GM10248 (cell line): Measurements from ENCODE around the gene VEPH1.

Source experiments
- CTCF ChIA-PET: fragments of 300-600 bp; sonication (Branson Sonifier 250); formaldehyde crosslinking; extraction: SDS; loops from one replicate; lab custom pipeline; 2021; ENCODE audit warnings: antibody characterized with exemption; lab: Yijun Ruan, JAX
- POLR2A ChIA-PET: fragments of 350-650 bp; sonication (Branson Sonifier 250); formaldehyde crosslinking; extraction: SDS; loops from one replicate; lab custom pipeline; 2020; ENCODE audit warnings: antibody characterized with exemption; lab: Yijun Ruan, JAX
- DNase-seq: peaks from one replicate; pipeline ENCODE4 v3.0.0; 2012; ENCODE audit errors: extremely low spot score
- TF ChIP-seq, protein P1 (sequence below): IDR thresholded peaks from 2 replicates; pipeline ENCODE4 v1.5.1; 2012; ENCODE audit warnings: mild to moderate bottlenecking, low read depth; ENCODE audit errors: extremely low read depth, missing control alignments, control extremely low read depth

VEPH1 gene

DNA sequence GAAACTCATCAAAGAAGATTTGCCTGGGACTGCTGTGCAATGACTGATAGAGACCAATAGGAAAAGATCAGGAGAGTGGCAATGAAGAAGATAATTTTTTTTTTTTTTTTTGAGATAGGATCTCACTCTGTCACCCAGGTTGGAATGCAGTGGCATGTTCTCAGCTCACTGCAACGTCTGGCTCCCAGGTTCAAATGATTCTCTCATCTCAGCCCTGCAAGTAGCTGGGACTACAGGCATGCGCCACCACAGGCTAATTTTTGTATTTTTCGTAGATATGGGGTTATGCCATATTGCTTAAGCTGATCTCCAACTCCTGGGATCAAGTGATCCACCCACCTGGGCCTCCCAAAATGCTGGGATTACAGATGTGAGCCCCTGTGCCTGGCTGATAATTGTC is 226.4 kb downstream of the VEPH1 start:
- DNase-seq: no peak
- CTCF ChIA-PET: no interaction called here
- POLR2A ChIA-PET: no interaction called here
- TF ChIP-seq, protein P1, sequence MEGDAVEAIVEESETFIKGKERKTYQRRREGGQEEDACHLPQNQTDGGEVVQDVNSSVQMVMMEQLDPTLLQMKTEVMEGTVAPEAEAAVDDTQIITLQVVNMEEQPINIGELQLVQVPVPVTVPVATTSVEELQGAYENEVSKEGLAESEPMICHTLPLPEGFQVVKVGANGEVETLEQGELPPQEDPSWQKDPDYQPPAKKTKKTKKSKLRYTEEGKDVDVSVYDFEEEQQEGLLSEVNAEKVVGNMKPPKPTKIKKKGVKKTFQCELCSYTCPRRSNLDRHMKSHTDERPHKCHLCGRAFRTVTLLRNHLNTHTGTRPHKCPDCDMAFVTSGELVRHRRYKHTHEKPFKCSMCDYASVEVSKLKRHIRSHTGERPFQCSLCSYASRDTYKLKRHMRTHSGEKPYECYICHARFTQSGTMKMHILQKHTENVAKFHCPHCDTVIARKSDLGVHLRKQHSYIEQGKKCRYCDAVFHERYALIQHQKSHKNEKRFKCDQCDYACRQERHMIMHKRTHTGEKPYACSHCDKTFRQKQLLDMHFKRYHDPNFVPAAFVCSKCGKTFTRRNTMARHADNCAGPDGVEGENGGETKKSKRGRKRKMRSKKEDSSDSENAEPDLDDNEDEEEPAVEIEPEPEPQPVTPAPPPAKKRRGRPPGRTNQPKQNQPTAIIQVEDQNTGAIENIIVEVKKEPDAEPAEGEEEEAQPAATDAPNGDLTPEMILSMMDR: no peak

DNA sequence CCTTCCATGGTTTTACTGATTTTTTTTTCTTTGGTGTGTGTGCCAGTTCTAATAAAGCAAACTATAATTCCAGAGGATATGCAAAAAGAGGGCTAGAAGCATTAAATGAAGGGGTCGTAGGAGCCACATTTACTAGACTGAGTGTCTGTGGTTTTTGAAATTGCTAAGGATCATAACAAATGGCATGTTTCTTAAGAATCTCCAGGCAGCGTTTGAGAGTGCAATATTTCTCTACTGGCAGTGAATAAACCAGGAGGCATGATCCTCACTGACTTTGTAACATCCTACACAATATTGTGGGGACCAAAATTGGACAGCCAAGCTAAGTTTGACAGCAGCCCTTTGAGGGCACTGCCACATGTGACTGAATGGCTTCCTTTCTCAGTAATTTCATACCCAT is 227.4 kb downstream of the VEPH1 start:
- no peak for DNase-seq
- TF ChIP-seq, protein P1: no peak
- ChIA-PET CTCF (no interaction called here), POLR2A (interaction anchor here (0.6 kb wide), 1 partner anchor 17 kb away, joined by 6 read pairs; no protein-coding TSS in a partner anchor)

DNA sequence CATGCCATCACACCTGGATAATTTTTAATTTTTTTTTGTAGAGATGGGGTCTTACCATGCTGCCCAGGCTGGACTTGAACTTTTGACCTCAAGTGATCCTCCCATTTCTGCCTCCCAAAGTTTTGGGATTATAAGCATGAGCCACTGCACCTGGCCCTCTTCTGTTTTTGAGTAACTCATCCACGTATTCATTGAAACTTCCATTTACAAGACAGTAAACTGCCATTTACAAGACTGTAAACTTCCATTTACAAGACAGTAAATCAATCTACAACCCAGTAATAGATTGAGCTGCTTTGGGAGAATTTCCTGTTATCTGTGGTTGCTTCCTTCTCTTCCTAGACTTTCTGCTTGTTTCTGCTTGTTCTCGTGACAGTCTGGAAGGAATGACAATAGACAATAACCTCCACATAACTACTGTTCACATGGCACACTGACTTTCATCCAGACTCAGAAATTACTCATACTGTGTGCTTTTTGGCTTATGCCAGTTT is 228.5 kb downstream of the VEPH1 start:
- CTCF ChIA-PET: no interaction called here
- POLR2A ChIA-PET: no interaction called here
- DNase-seq: no peak
- TF ChIP-seq, protein P1: no peak

DNA sequence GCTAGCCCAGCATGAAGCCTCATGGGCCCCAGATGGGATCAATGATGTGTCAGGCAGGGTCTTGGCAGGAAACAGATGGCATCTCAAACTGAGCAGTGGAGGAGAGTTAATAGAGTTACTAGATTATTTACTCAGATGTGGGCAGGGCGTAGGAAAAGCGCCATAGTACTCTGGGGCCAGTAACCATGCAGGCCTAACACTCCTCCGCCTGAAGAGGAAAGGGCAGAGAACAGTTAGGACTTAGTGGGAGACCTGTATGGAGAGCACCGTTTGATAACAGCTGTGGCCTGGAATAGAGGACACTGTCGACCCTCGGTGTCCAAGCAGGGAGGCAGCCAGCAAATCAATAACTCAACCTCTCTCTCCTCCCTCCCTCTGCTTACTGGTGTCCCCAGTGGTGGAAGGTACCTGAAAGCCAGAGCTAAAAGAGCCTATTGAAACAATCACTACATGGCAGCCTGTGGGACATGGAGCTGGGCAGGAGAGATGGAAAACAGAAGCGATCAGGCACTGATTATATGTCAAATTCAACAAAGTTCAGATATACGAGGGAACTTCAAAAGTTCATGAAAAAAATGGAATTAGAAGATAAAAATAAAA is 231.8 kb downstream of the VEPH1 start:
- no peak for DNase-seq
- POLR2A ChIA-PET: no interaction called here
- CTCF ChIA-PET: interaction anchor here (1.8 kb wide), 1 partner anchor 10 kb away, joined by 3 read pairs; no protein-coding TSS in a partner anchor

DNA sequence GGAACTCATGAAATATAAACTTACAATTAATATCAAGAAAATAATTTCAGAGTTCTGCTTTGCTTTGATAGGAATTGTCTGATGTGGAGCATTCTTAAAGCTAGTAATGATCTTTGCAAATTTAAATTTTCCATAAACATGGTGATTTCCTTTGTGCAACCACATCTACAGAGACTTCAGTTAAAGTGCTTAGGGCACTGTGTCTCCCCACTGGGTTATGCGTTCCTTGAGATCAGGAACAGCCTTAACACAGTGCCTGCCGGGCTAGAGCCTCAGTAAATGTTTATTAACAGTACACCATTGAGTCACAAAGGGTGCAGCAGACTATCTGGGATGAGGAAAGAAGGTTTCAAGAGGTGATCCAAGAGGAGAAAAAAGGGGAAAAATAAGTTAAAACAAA is 235.2 kb downstream of the VEPH1 start:
- TF ChIP-seq, protein P1: no peak
- POLR2A ChIA-PET: no interaction called here
- CTCF ChIA-PET: interaction anchor here (1.3 kb wide), 1 partner anchor 28 kb away, joined by 3 read pairs; no protein-coding TSS in a partner anchor
- no peak for DNase-seq

More for the DNA sequence above, 231.8 kb downstream of the VEPH1 start:
- TF ChIP-seq, protein P1: no peak

DNA sequence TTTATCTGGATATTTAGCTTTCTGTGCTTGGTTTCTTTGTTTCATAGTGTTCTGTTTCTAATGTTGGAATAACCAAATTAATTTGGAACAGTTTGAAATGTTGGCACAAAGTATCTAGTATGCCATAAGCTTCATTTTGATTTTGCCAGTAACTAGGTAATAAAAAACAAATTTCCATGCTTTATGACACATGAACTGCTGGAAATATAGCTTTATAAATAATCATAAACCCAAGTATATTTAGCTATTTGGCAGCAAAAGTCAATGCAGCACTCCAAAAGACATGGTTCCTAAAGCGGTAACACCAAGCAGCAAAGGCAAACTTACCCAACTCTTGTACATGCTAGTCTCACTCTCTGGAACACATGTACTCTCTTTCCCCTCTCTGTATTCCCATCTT is 237.3 kb downstream of the VEPH1 start:
- POLR2A ChIA-PET: no interaction called here

More for the DNA sequence above, 237.3 kb downstream of the VEPH1 start:
- TF ChIP-seq, protein P1: no peak
- CTCF ChIA-PET: interaction anchor here (0.6 kb wide), 1 partner anchor 31 kb away, joined by 3 read pairs; no protein-coding TSS in a partner anchor
- DNase-seq: no peak
